ENCODE measurements around the gene PP2D1.

- no peak for TF ChIP-seq POLR2AphosphoS5 (IDR thresholded peaks at IDR 0.05; ENCODE audit: insufficient read depth in 1 of 2, low read depth in 1 of 2)
- no peak for TF ChIP-seq CTCF (IDR thresholded peaks at IDR 0.05)
Measured at GRCh38 chr3:19972054-19972453, 40.0 kb downstream of the PP2D1 start.

All from vagina (tissue), 2 donors.